HG03196 (cell line): ENCODE measurements around the gene KCTD1.

Experiments used
- ATAC-seq: cut with Tn5 transposase; IDR thresholded peaks from one replicate; pipeline ENCODE4 v1.9.1; 2021; ENCODE audit not compliant: unreplicated experiment

Gene KCTD1

DNA sequence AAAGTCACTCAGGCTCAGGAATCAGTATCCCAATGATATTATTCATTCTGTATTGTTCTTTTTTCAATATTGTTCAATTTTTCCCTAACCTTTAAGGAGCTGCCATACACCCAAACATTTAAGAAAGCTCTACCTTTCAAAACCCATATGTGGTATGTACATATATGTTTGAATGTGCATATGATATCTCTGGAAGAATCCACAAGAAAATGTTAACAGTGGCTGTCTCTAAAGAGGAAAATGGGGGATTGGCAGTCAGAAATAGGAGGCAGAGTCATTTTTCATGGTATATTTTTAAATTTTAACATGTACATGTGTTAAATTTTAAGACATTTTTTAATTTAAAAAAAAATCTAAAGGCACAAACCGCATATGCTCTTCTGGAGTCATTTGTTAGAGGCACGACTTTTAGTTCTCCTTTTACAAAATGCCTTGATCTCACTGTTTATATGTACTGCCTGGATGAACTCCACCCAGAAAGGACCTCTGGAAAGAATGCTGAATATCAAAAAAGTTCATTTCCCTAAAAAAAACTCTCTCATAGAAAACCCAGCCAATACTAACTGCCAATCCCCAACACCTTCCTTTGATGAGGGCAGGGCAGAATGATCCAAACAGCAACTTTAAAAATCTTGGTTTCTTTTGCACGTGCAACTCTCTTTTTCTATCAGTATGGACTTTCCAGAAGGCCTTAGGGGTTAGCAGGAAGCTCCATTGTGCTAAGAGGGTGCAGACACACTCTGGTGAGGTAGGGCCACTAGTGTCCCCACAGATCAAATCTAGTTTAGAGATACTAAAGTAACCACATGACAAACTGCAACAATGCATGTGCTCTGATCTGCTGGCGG lies 23.6 kb downstream of the KCTD1 start:
- ATAC-seq, result no peak

- no peak for ATAC-seq
These were observed 24.4 kb downstream of the KCTD1 start for GRCh38 chr18:26524002-26524401.

GRCh38 chr18:26521617-26522016 lies 26.7 kb downstream of the KCTD1 start:
- no peak for ATAC-seq

DNA sequence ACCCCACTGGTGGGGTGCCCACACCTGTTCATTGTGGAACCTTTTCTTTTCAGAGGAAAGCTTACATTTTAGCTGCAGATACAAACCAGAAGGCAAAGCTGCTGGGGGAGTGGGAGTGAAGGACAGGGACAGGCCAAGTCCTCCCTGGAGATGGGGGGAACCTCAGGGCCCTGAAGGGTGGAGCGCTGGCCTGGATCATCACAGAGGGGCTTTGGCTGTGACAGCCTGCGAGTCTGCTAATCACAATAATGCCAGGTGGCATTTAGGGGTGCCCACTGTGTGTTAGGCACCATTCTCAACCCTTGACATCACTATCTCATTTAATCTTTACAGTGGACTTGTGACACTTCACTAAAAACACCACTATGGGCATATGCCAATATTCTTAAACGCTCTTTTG lies 27.4 kb downstream of the KCTD1 start:
- ATAC-seq, result no peak

- no peak for ATAC-seq
These were observed 29.2 kb downstream of the KCTD1 start for GRCh38 chr18:26519114-26519513.

GRCh38 chr18:26516964-26517363 lies 31.4 kb downstream of the KCTD1 start:
- ATAC-seq, result no peak

GRCh38 chr18:26515643-26516487 lies 32.5 kb downstream of the KCTD1 start:
- no peak for ATAC-seq

DNA sequence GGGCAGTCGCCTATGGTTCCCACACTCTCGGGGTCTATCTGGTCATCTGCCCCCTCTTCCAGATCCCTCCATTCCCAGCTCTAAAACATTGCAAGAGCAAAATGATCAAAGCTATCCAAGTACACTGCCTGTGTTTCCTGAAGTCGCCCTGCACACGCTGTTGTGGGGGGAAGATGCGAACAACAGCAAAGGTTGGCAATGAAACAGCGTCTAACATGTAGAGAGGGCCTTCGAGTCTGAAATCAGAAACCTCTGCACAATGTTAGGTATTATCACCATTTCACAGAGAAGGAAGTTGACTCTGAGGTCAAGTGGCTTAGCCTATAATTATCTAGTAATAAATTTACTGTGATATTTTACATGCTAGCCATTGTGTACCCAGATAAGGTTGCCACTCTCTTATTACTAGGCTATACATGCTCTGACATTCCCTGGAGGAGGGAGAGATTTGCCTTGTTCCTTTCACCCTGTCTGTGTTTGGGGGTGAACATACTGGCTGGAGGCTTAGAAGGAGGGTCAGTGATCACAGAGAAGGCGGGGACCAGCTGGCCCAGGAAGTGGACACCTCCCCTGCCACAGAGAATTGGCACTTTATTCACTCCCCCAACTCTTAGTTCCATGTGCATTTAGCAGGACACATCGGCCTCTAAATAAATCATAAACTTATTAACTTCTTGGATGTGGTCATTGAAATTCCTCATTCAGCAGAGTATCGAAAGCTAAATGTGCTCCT lies 36.8 kb downstream of the KCTD1 start:
- ATAC-seq, result no peak

DNA sequence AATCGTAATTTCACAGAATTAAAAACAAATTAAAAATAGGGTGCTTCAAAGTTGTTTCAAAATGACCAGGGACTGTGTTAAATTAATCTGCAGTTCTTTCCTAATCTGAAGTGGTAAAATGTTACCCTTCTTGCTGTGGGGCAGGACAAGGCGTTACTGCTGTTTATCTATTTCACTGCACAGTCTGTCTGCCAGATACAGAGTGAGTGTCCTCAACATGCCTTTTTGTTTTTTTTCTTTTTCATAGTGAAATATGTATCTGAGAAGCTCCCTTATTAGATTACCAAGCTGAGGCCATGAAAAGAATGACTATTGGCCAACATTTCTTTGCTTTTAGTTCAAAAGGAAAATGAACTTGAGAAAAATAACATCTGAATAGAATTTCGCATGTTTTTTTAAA lies 38.0 kb downstream of the KCTD1 start:
- ATAC-seq, result no peak

- no peak for ATAC-seq
These were observed 42.3 kb downstream of the KCTD1 start for GRCh38 chr18:26506012-26506411.

DNA sequence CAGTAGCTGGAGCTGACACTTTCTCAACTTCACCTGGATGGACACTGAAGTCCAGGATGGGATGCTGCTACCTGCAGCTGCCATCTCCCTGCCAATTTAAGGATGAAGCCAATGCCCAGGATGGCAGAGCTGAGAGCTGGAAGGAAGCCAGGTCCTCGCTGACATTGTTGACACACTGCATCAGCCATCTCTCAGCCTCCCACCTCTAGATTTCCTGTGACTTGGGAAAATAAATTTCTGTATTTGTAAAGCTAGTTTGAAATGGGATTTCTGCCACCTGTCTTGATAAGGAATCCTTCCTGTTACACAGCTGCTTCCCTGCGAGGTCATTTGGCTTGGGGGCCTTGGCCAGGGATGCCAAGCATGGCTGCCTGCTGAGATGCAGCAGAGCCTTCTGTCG lies 43.5 kb downstream of the KCTD1 start:
- ATAC-seq, result no peak

- ATAC-seq, result no peak
These were observed 45.0 kb downstream of the KCTD1 start for GRCh38 chr18:26503382-26503781.

DNA sequence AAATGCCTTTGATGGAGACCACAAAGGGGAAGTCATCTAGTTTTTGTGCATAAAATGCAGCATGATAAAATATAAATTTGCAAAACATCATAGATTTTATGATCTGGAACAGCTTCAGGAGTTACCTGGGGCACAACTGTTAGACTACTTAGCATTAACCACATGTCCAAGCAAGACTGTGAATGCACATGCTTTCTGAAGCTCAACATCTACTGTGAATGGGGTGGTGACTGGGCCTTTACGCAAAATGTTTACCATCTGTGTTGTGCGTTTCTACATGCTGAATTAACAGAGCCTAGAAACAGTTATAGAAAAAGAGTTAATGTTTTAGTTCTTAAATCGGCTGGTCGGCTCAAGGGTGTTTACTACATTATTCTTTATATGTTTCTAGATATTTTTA lies 45.5 kb downstream of the KCTD1 start:
- ATAC-seq, result no peak

DNA sequence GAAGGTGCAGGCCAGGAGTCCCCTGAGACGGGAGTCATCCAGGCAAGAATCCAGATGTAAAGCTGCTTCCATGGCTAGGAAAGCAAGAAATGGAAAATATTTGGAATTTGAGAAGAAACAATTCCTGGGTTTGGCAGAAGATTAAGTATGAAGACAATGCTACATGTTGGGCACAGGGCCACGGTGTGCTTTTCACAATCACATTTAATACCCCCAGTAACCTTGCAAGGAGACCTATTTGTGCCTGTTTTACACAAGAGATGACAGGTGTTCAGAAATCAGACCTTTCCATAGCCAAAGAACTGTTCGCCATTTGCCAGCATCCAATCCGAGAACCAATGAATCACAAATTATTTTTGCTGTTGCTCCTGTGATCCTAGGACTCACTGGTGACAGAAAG lies 50.5 kb downstream of the KCTD1 start:
- no peak for ATAC-seq

DNA sequence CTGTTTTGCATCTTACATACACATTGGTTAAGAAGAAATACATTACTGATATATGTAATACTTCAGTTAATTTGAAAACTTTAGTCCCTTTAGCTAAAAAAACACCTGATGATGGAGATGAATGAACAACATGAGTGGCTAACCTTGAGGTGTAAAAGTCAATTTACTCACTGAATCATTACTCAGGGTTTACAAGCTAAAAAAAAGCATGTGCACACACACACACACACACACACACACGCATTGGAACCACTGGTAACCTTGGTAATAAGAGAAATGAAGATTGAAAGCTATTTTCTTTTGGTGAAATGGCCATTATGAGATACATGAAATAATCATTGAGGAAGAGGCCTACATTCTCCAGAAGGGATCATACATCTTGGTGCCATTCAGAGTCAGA lies 51.8 kb downstream of the KCTD1 start:
- no peak for ATAC-seq

- no peak for ATAC-seq
These were observed 53.1 kb downstream of the KCTD1 start for GRCh38 chr18:26495287-26495686.

GRCh38 chr18:26493021-26493420 lies 55.3 kb downstream of the KCTD1 start:
- no peak for ATAC-seq

DNA sequence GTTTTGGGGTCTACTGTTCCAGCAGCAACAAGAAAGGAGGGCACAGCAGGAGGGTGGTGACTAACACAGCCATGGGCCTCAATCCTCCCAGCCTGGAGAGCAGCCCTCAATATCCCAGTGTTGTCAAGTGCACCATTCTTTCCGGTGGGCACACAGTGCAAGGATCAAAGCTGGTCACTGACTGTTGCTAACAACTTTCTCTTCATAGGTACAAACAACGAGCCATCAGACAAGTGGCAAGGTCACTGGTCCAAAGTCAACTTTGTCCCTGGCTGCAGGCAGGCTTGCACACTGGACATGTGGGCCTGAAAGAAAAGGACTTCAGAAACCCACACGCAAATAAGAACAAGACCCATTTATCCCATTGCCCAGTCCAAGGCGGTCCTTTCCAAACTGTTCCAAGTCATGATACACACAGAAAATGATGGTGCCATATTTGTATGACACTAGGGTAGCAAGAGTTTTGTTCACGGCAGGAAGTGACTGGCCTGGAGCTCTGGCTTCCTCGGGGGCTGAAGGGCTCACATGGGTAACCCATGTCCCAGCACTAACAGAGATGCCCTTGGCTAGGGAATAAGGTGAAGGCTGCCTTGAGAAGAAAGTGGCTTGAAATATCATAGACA lies 57.0 kb downstream of the KCTD1 start:
- no peak for ATAC-seq

DNA sequence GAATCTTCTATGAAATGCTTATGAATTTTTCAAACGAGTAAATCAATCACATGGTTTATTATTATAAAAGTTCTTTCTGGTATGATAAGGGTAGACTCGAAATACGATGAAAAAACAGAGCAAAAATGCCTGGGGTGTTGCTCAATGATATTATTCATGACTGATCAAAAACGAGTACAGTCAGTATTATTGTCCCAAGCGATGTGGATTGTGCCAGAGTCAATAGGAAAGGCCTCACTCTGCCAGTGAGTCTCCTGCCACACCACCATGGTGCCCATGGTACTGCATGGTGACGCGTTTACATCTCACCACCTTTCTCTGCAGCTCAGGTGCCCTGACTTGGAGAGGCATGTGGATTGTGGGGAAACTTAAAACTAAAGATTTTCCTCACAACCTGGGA lies 58.5 kb downstream of the KCTD1 start:
- no peak for ATAC-seq

- ATAC-seq, result no peak
These were observed 59.2 kb downstream of the KCTD1 start for GRCh38 chr18:26489191-26489590.

GRCh38 chr18:26488417-26489009 lies 59.8 kb downstream of the KCTD1 start:
- ATAC-seq, result no peak
